ENCODE measurements around the gene ACYP1. TPM values are rescaled to one million over a fixed set of nuclear protein-coding genes. Genes with fewer than 3 reads are reported as not detected.

ACYP1 gene
- total and polyA plus RNA-seq, 4 donors = 11.6 to 35.5 (median 16.8) TPM

- no peak for DNase-seq
- ATAC-seq (ENCODE audit: insufficient read depth, low FRiP score) = no peak
Measured at GRCh38 chr14:75059642-75060041, 4.2 kb downstream of the ACYP1 start.

GRCh38 chr14:75054421-75054820, 9.4 kb downstream of the ACYP1 start:
- ATAC-seq (ENCODE audit: insufficient read depth, low FRiP score) (no peak), DNase-seq (peak in 2 of 3 donors; percentile 54 to 69)
- Histone ChIP-seq H3K9me3 (ENCODE audit: control insufficient read depth in 4 of 4, insufficient read depth in 3 of 4, low read length in 3 of 4) (no peaks in the 10 kb centered on the region), H3K36me3 (ENCODE audit: control insufficient read depth in 4 of 4, insufficient read depth in 4 of 4, low read length in 4 of 4) (peaks cover 0 to 1% (median 0%) of the 10 kb centered on the region in 4 donors), H3K4me1 (ENCODE audit: control insufficient read depth in 5 of 5, insufficient read depth in 5 of 5, low read length in 5 of 5) (peaks cover 2 to 42% (median 5%) of the 10 kb centered on the region in 5 donors), H3K4me3 (no peak overlapping the region), H3K27me3 (ENCODE audit: control insufficient read depth in 3 of 3, insufficient read depth in 3 of 3, low read length in 2 of 3) (no peaks in the 10 kb centered on the region), H3K27ac (ENCODE audit: low read depth in 1 of 2, low read length in 1 of 2) (no peak overlapping the region), H3K9ac (ENCODE audit: insufficient read depth in 1 of 2, low read length in 2 of 2) (no peak overlapping the region)
- WGBS, 2 donors = 58 to 76% methylated on average over 1 of the region's 1 CpG
- no peak for TF ChIP-seq CTCF (IDR thresholded peaks at IDR 0.05; ENCODE audit: control extremely low read depth, extremely low read depth)

More at GRCh38 chr14:75059642-75060041, 4.2 kb downstream of the ACYP1 start:
- no peak for TF ChIP-seq CTCF (IDR thresholded peaks at IDR 0.05; ENCODE audit: control extremely low read depth, extremely low read depth)
- peaks cover 0 to 4% (median 0%) of the 10 kb centered on the region in 4 donors for H3K9me3 ChIP-seq (ENCODE audit: control insufficient read depth in 4 of 4, insufficient read depth in 3 of 4, low read length in 3 of 4)
- H3K27ac ChIP-seq (ENCODE audit: low read depth in 1 of 2, low read length in 1 of 2) = no peak overlapping the region
- no peaks in the 10 kb centered on the region for H3K27me3 ChIP-seq (ENCODE audit: control insufficient read depth in 3 of 3, insufficient read depth in 3 of 3, low read length in 2 of 3)
- H3K9ac ChIP-seq (ENCODE audit: insufficient read depth in 1 of 2, low read length in 2 of 2) = no peak overlapping the region
- 73 to 80% methylated on average over 2 of the region's 2 CpGs for WGBS, 2 donors
- H3K36me3 ChIP-seq (ENCODE audit: control insufficient read depth in 4 of 4, insufficient read depth in 4 of 4, low read length in 4 of 4) = peaks cover 0 to 6% (median 3%) of the 10 kb centered on the region in 4 donors
- peaks cover 0 to 10% (median 5%) of the 10 kb centered on the region in 5 donors for H3K4me1 ChIP-seq (ENCODE audit: control insufficient read depth in 5 of 5, insufficient read depth in 5 of 5, low read length in 5 of 5)
- H3K4me3 ChIP-seq = no peak overlapping the region

- peak in 2 of 3 donors; percentile 89 to 93 for DNase-seq
- no peak for TF ChIP-seq CTCF (IDR thresholded peaks at IDR 0.05; ENCODE audit: control extremely low read depth, extremely low read depth)
- ATAC-seq (ENCODE audit: insufficient read depth, low FRiP score) = no peak
- 55 to 58% methylated on average over 5 of the region's 5 CpGs for WGBS, 2 donors
- Histone ChIP-seq H3K9ac (ENCODE audit: insufficient read depth in 1 of 2, low read length in 2 of 2) (no peak overlapping the region), H3K4me3 (no peak overlapping the region), H3K27me3 (ENCODE audit: control insufficient read depth in 3 of 3, insufficient read depth in 3 of 3, low read length in 2 of 3) (no peaks in the 10 kb centered on the region), H3K36me3 (ENCODE audit: control insufficient read depth in 4 of 4, insufficient read depth in 4 of 4, low read length in 4 of 4) (peaks cover 0 to 3% (median 0%) of the 10 kb centered on the region in 4 donors), H3K27ac (ENCODE audit: low read depth in 1 of 2, low read length in 1 of 2) (no peak overlapping the region), H3K9me3 (ENCODE audit: control insufficient read depth in 4 of 4, insufficient read depth in 3 of 4, low read length in 3 of 4) (no peaks in the 10 kb centered on the region), H3K4me1 (ENCODE audit: control insufficient read depth in 5 of 5, insufficient read depth in 5 of 5, low read length in 5 of 5) (peaks cover 4 to 48% (median 5%) of the 10 kb centered on the region in 5 donors)
Measured at GRCh38 chr14:75053396-75054291, 10.2 kb downstream of the ACYP1 start.

Data from lung (tissue), 12 donors.